Spleen (tissue), 11 donors: Measurements from ENCODE around the gene LRRN2. TPM values are rescaled to one million over a fixed set of nuclear protein-coding genes. Genes with fewer than 3 reads are reported as not detected.
A peak's percentile ranks its signal among the peaks of the same experiment; 100 is the strongest.

ENCODE experiments used
- DNase-seq: peaks from one replicate; pipeline ENCODE4 v3.0.0-alpha.2; 2020
- H3K27ac ChIP-seq, 8 donors: fragments of 200-600 bp; sonication (generic) in 7 of 8; 1 replicate in 4 of 8; 2 replicates in 4 of 8; pipeline versions ENCODE4 v1.5.0 to v1.8.0; 2016 to 2021; ENCODE audit warnings: inconsistent platforms in 4 of 8, mild to moderate bottlenecking in 4 of 8, moderate library complexity in 1 of 8
- H3K27me3 ChIP-seq, 7 donors: fragments of 200-600 bp; sonication (generic) in 6 of 7; replicated peaks in 1 of 7; 1 replicate in 4 of 7; 2 replicates in 3 of 7; pipeline versions ENCODE4 v1.5.0 to v1.8.0; 2016 to 2021; ENCODE audit warnings: inconsistent platforms in 3 of 7, mild to moderate bottlenecking in 1 of 7
- H3K36me3 ChIP-seq, 6 donors: fragments of 200-600 bp; sonication (generic) in 5 of 6; 1 replicate in 4 of 6; 2 replicates in 2 of 6; pipeline versions ENCODE4 v1.5.0 to v1.8.0; 2016 to 2021; ENCODE audit warnings: inconsistent platforms in 2 of 6
- H3K4me1 ChIP-seq, 6 donors: fragments of 200-600 bp; sonication (generic) in 5 of 6; 1 replicate in 3 of 6; 2 replicates in 3 of 6; pipeline versions ENCODE4 v1.5.0 to v1.8.0; 2016 to 2021; ENCODE audit warnings: inconsistent platforms in 3 of 6
- H3K4me3 ChIP-seq, 8 donors: fragments of 200-600 bp; sonication (generic) in 7 of 8; 1 replicate in 4 of 8; 2 replicates in 4 of 8; pipeline versions ENCODE4 v1.5.0 to v1.8.0; 2016 to 2021; ENCODE audit warnings: inconsistent platforms in 4 of 8, mild to moderate bottlenecking in 4 of 8, moderate library complexity in 2 of 8
- H3K9me3 ChIP-seq, 8 donors: fragments of 200-600 bp; sonication (generic) in 7 of 8; 1 replicate in 4 of 8; 2 replicates in 4 of 8; pipeline versions ENCODE4 v1.5.0 to v1.8.0; 2016 to 2021; ENCODE audit warnings: inconsistent platforms in 4 of 8
- CTCF ChIP-seq, 11 experiments: fragments of 200-600 bp in 7 of 11; fragments of 450-650 bp in 4 of 11; sonication (generic) in 4 of 11; IDR thresholded peaks in 8 of 11; conservative IDR thresholded peaks in 3 of 11; 1 replicate in 7 of 11; 2 replicates in 4 of 11; pipeline versions ENCODE4 v1.4.0 to v1.8.0; 2016 to 2021; ENCODE audit warnings: antibody characterized with exemption in 11 of 11, inconsistent platforms in 4 of 11, mild to moderate bottlenecking in 1 of 11
- POLR2A ChIP-seq, 3 donors: fragments of 450-650 bp; IDR thresholded peaks; one replicate each; pipeline ENCODE4 v1.5.1; 2017; ENCODE audit warnings: antibody characterized with exemption in 3 of 3, mild to moderate bottlenecking in 1 of 3
- POLR2AphosphoS5 ChIP-seq, 3 donors: sonication (generic); formaldehyde crosslinking; IDR thresholded peaks; one replicate each; pipeline ENCODE4 v1.5.1; 2017; ENCODE audit warnings: antibody characterized with exemption in 3 of 3
- WGBS, 5 donors: extraction: QIAGEN DNeasy Blood & Tissue Kit in 3 of 5; methylation state at CpG; one replicate each; pipeline versions ENCODE4 v1.1.5 to v1.1.7; 2013 to 2018; 5-methylcytosine and 5-hydroxymethylcytosine counted together
- intact Hi-C: fragments of 100-400 bp; cut with DNase I; formaldehyde crosslinking; loops from one replicate; pipeline ENCODE4 v1.15.0; 2023; ENCODE audit warnings: low total_unique reads
- polyA plus RNA-seq, 3 donors: library from polyadenylated mRNA; stranded (reverse); fragments of 200-250 nt; gene quantifications; one replicate each; pipeline ENCODE4 v1.2.1, GENCODE V29; 2013
- total RNA-seq, 7 donors: library from RNA; depleted of rRNA in 3 of 7; stranded (reverse); fragments of >200 nt in 3 of 7; fragmentation: NEBNext Ultra II Directional in 4 of 7; extraction: Animal tissue kit (Norgen Biotek cat#: 25700) in 4 of 7; gene quantifications; one replicate each; pipeline versions ENCODE4 v1.1.0 to v1.2.1, GENCODE V29; 2016 to 2021
- donor health status: healthy with polysubstance abuse.
- donor health status: DM: no; HTN: no; CAD: no; lungs with moderate emphysema.
- donor health status: DM: no; HTN: no; CAD: no.
- donor health status: Bipolar disorder and iron deficiency.
- donor health status: healthy.
- donor health status: DM: no; HTN: no; CAD: no.
- donor health status: DM: yes; HTN: yes; CAD: no.

Gene LRRN2
- total and polyA plus RNA-seq, 10 donors: 1.6 to 11.9 (median 4.5) TPM

- Histone ChIP-seq H3K4me1 (peaks cover 10 to 51% (median 24%) of the 10 kb centered on the region in 6 donors), H3K27ac (peak overlapping the region; percentile 67 to 87 (median 84)), H3K9me3 (no peaks in the 10 kb centered on the region), H3K4me3 (peak overlapping the region in 7 of 8 donors; percentile 13 to 64 (median 28)), H3K36me3 (peaks cover 0 to 26% (median 0%) of the 10 kb centered on the region in 6 donors), H3K27me3 (no peaks in the 10 kb centered on the region)
- 78 to 93% (median 83%) methylated on average over 6 of the region's 6 CpGs for WGBS, 5 donors
- TF ChIP-seq POLR2AphosphoS5 (IDR thresholded peaks at IDR 0.05): no peak
- no peak for TF ChIP-seq POLR2A (IDR thresholded peaks at IDR 0.05)
- no peak for TF ChIP-seq CTCF (IDR thresholded peaks at IDR 0.05 in 8 of 11, conservative IDR thresholded peaks at IDR 0.05 in 3 of 11)
- no peak for DNase-seq
- intact Hi-C loops: no loop called here
Observed at GRCh38 chr1:204579681-204580080, 105.9 kb downstream of the LRRN2 start.

- intact Hi-C loops: no loop called here
- peak; percentile 81 for DNase-seq
Observed at GRCh38 chr1:204578867-204579664, 106.5 kb downstream of the LRRN2 start.

GRCh38 chr1:204577794-204578478 lies 107.6 kb downstream of the LRRN2 start:
- peaks cover 10 to 40% (median 24%) of the 10 kb centered on the region in 6 donors for H3K4me1 ChIP-seq
- peaks cover 0 to 41% (median 3%) of the 10 kb centered on the region in 6 donors for H3K36me3 ChIP-seq
- 92 to 95% (median 94%) methylated on average over 9 to 10 of the region's 10 CpGs for WGBS, 5 donors
- no peak for DNase-seq
- H3K4me3 ChIP-seq: no peak overlapping the region
- H3K27ac ChIP-seq: peak overlapping the region in 7 of 8 donors; percentile 67 to 87 (median 85)
- H3K27me3 ChIP-seq: no peaks in the 10 kb centered on the region
- no peak for TF ChIP-seq CTCF (IDR thresholded peaks at IDR 0.05 in 8 of 11, conservative IDR thresholded peaks at IDR 0.05 in 3 of 11)
- TF ChIP-seq POLR2AphosphoS5 (IDR thresholded peaks at IDR 0.05): peak in 1 of 3 donors; percentile 13
- no peak for TF ChIP-seq POLR2A (IDR thresholded peaks at IDR 0.05)
- no peaks in the 10 kb centered on the region for H3K9me3 ChIP-seq
- intact Hi-C loops: no loop called here

More at GRCh38 chr1:204578867-204579664, 106.5 kb downstream of the LRRN2 start:
- H3K27ac ChIP-seq: peak overlapping the region; percentile 67 to 87 (median 84)
- peaks cover 0 to 29% (median 0%) of the 10 kb centered on the region in 6 donors for H3K36me3 ChIP-seq
- no peaks in the 10 kb centered on the region for H3K9me3 ChIP-seq
- H3K27me3 ChIP-seq: no peaks in the 10 kb centered on the region
- TF ChIP-seq POLR2AphosphoS5 (IDR thresholded peaks at IDR 0.05) (peak; percentile 76 to 80 (median 78)), POLR2A (IDR thresholded peaks at IDR 0.05) (no peak)
- H3K4me3 ChIP-seq: peak overlapping the region; percentile 12 to 64 (median 27)
- peaks cover 10 to 44% (median 24%) of the 10 kb centered on the region in 6 donors for H3K4me1 ChIP-seq
- WGBS, 5 donors: 58 to 67% (median 59%) methylated on average over 17 to 18 of the region's 18 CpGs

- Histone ChIP-seq H3K27ac (peak overlapping the region in 1 of 8 donors; percentile 87), H3K9me3 (no peaks in the 10 kb centered on the region), H3K36me3 (peaks cover 0 to 43% (median 8%) of the 10 kb centered on the region in 6 donors), H3K27me3 (no peaks in the 10 kb centered on the region), H3K4me1 (peaks cover 10 to 38% (median 24%) of the 10 kb centered on the region in 6 donors), H3K4me3 (no peak overlapping the region)
- TF ChIP-seq CTCF (IDR thresholded peaks at IDR 0.05 in 8 of 11, conservative IDR thresholded peaks at IDR 0.05 in 3 of 11) (no peak), POLR2A (IDR thresholded peaks at IDR 0.05) (no peak), POLR2AphosphoS5 (IDR thresholded peaks at IDR 0.05) (no peak)
- no peak for DNase-seq
- 84 to 89% (median 86%) methylated on average over 8 of the region's 8 CpGs for WGBS, 5 donors
- intact Hi-C loops: no loop called here
Observed at GRCh38 chr1:204576422-204576821, 109.1 kb downstream of the LRRN2 start.
